Activated CD8-positive, alpha-beta memory T cell treated with anti-CD3 and anti-CD28 coated beads for 36 hours (primary cell): ENCODE measurements around the gene BCL2. TPM values are rescaled to one million over a fixed set of nuclear protein-coding genes. Genes with fewer than 3 reads are reported as not detected.

Experiments used
- CTCF ChIA-PET: fragments of 350-600 bp; sonication (Branson Sonifier 250); formaldehyde crosslinking; loops from one replicate; lab custom pipeline; 2021; ENCODE audit warnings: antibody characterized with exemption; lab: Charles Lee
- POLR2A ChIA-PET: fragments of 350-600 bp; sonication (Branson Sonifier 250); formaldehyde crosslinking; loops from one replicate; lab custom pipeline; 2021; ENCODE audit warnings: antibody characterized with exemption; lab: Charles Lee
- total RNA-seq, 2 experiments: library from RNA; stranded (reverse); gene quantifications; one replicate each; pipeline ENCODE4 v1.2.3, GENCODE V29; 2021

The BCL2 gene
- total RNA-seq, 2 experiments from 2014 or later: 74.9 to 75.7 TPM

DNA sequence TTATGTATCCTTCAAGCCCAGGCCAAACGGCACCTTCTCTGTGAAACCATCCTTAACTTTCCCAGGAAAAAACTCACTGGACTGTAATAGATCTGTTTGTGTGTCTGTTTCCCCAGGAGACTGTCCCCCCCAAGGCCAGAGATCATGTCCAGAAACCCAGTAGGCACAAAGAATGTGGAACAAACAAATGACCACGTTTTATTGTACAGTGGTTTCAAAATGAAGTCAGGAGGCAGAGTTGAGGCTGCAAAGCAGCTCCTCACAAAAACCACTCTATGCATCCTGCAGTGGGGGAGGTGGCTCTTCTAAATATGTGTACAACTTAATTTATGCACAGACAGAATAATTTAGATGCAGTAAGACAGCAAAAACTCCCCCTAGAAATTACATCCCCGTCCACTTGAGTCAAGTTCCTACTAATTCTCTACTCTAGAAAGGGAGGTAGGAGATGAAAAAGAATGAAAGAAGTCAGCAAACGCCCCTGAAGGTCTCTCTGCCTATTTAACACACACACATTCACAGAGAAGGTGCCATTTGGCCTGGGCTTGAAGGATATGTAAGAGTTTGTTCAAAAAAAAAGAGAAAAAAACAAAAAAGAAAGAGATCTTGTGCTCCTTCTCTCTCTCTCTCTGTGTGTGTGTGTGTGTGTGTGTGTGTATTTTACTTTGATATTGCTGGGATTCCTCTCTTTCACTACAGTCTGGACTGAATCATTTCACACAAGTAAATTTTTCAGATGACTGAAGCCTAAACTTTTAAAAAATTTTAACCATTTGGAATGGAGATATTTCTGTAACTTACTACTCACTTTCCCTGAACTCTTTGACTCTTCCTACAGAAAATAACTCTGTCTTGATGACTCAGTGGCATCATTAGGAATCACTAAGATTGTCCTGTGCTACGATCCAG, 19.5 kb downstream of the BCL2 start:
- CTCF ChIA-PET: interaction anchor here (1.0 to 2.4 kb wide), 4 partner anchors 18 to 147 kb away, joined by 3 to 11 read pairs (median 7); no protein-coding TSS in a partner anchor
- POLR2A ChIA-PET: interaction anchor here (0.9 to 2.0 kb wide), 3 partner anchors 18 to 87 kb away, joined by 3 to 10 read pairs (median 4); partner anchors contain the start of gene BCL2

- CTCF ChIA-PET: interaction anchor here (0.7 to 2.4 kb wide), 5 partner anchors 11 to 27 kb away, joined by 3 to 11 read pairs (median 4); no protein-coding TSS in a partner anchor
- POLR2A ChIA-PET: interaction anchor here (0.9 kb wide), 1 partner anchor 21 kb away, joined by 4 read pairs; the partner anchor contains the start of gene BCL2
Measured at GRCh38 chr18:63298400-63299365, 20.9 kb downstream of the BCL2 start.

DNA sequence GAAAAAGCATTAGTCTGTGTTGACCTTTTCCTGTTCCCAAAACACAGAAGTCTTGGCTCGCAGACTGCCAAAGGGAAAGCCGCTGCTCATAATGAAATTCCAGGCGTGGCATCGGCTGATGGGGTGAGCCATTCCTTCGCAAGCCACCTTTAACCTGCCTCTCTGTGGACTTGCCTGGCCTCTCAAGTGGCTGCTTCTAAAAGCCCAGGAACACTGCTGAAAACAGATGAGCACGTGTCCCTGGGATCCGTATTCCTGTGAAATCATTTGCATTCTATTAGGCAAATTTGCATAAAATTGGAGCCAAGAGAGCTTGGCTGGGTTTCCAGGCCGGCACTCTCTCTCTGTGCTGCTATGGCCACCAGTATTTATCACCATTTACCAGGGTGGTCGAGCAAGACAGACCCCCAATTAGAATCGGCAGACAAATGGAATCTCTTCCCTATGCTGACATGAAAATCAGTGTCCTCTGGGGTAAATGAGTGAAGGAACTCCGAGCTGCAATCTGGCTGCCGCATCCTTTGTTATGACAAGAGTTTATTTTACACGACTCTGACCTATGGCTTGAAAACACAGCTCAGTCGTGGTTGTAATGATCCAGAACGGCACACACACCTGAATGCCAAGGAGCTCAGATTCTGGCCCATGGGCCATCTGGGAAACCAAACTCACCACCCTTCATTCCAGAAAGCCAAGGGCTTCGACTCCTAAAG, 21.7 kb downstream of the BCL2 start:
- CTCF ChIA-PET: interaction anchor here (1.3 to 2.4 kb wide), 3 partner anchors 13 to 20 kb away, joined by 3 to 11 read pairs (median 5); no protein-coding TSS in a partner anchor
- POLR2A ChIA-PET: interaction anchor here (0.6 kb wide), 1 partner anchor 22 kb away, joined by 3 read pairs; the partner anchor contains the start of gene BCL2

GRCh38 chr18:63293935-63294334, 25.6 kb downstream of the BCL2 start:
- ChIA-PET POLR2A (interaction anchor here (0.6 kb wide), 1 partner anchor 24 kb away, joined by 3 read pairs; no protein-coding TSS in a partner anchor), CTCF (no interaction called here)

- ChIA-PET CTCF (interaction anchor here (2.2 kb wide), 1 partner anchor 21 kb away, joined by 7 read pairs; no protein-coding TSS in a partner anchor), POLR2A (interaction anchor here (0.6 kb wide), 1 partner anchor 25 kb away, joined by 3 read pairs; no protein-coding TSS in a partner anchor)
Measured at GRCh38 chr18:63292831-63293683, 26.5 kb downstream of the BCL2 start.

- POLR2A ChIA-PET: interaction anchor here (1.0 kb wide), 1 partner anchor 130 kb away, joined by 3 read pairs; no protein-coding TSS in a partner anchor
- CTCF ChIA-PET: interaction anchor here (0.7 to 2.2 kb wide), 2 partner anchors 20 to 70 kb away, joined by 5 to 7 read pairs; no protein-coding TSS in a partner anchor
Measured at GRCh38 chr18:63291278-63291677, 28.3 kb downstream of the BCL2 start.

GRCh38 chr18:63290821-63291200, 28.8 kb downstream of the BCL2 start:
- ChIA-PET POLR2A (interaction anchor here (1.0 kb wide), 1 partner anchor 129 kb away, joined by 3 read pairs; no protein-coding TSS in a partner anchor), CTCF (interaction anchor here (1.0 to 2.2 kb wide), 3 partner anchors 19 to 135 kb away, joined by 3 to 7 read pairs (median 4); no protein-coding TSS in a partner anchor)

GRCh38 chr18:63290166-63290820, 29.3 kb downstream of the BCL2 start:
- CTCF ChIA-PET: interaction anchor here (1.0 to 1.1 kb wide), 2 partner anchors 24 to 134 kb away, joined by 3 to 4 read pairs; no protein-coding TSS in a partner anchor
- POLR2A ChIA-PET: interaction anchor here (1.0 kb wide), 1 partner anchor 129 kb away, joined by 3 read pairs; no protein-coding TSS in a partner anchor

DNA sequence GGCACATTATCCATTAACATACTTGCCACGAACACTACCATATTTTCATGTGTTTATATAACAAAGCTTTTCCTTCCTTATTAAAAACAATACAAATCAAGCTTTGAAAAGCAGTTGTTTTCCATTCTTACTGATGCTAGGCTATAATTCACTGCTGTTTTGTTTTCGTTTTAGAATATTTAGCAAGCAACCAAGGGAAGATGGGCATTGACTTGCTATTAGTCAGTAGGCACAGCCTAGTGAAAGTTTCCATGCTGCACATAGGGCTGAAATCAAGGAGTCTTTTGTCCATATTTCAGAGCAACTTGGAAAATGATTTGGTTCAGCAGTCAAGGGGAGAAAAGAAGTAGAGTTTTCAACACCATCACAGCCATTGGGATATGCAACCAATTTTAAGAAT, 31.3 kb downstream of the BCL2 start:
- POLR2A ChIA-PET: no interaction called here
- CTCF ChIA-PET: interaction anchor here (1.2 kb wide), 1 partner anchor 11 kb away, joined by 3 read pairs; no protein-coding TSS in a partner anchor

DNA sequence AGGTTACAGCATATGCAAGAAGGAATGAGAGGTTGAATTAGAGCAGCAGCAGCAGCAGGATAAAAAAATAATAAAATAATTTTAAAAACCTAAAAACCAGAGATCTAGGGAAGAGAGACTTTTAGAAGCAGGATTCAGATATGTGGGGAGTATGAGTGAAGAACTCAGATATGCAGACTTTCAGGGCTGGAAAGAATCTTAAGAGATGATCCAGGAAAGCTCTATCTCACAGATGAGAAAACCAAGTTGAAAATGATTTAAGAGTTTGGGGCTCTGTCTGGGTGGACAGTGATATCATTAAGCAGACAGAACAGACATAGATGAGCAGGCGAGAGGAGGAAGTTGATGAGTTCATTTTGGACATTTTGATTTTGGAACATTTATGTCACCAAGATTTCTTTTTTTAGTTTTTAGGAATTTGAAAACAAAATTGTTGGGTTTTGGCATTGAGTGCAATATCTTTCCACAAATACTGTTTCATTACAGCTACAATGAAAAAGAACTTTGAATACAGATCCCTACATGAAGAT, 31.8 kb downstream of the BCL2 start:
- ChIA-PET CTCF (interaction anchor here (1.2 kb wide), 1 partner anchor 11 kb away, joined by 3 read pairs; no protein-coding TSS in a partner anchor), POLR2A (no interaction called here)

DNA sequence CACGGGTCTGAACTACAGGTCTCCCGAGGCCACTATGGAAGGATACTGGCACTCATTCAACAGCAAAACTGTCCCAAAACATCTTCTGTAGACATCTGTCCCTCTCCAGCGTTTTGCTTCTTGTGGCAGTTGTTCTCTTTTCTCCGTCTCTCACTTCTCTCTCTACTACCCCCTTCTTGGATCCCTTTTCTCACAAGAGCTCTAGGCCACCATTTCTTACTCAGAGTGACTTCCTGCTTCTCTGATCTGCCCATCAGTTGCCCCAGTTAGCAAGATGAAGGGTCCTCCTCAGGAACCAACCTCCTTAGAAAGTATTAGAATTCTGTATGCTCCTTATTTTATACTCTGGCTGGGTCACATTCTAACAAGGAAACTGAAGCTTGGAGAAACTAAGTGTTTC, 32.6 kb downstream of the BCL2 start:
- CTCF ChIA-PET: interaction anchor here (1.0 to 1.2 kb wide), 2 partner anchors 12 to 63 kb away, joined by 3 read pairs; no protein-coding TSS in a partner anchor
- POLR2A ChIA-PET: no interaction called here

DNA sequence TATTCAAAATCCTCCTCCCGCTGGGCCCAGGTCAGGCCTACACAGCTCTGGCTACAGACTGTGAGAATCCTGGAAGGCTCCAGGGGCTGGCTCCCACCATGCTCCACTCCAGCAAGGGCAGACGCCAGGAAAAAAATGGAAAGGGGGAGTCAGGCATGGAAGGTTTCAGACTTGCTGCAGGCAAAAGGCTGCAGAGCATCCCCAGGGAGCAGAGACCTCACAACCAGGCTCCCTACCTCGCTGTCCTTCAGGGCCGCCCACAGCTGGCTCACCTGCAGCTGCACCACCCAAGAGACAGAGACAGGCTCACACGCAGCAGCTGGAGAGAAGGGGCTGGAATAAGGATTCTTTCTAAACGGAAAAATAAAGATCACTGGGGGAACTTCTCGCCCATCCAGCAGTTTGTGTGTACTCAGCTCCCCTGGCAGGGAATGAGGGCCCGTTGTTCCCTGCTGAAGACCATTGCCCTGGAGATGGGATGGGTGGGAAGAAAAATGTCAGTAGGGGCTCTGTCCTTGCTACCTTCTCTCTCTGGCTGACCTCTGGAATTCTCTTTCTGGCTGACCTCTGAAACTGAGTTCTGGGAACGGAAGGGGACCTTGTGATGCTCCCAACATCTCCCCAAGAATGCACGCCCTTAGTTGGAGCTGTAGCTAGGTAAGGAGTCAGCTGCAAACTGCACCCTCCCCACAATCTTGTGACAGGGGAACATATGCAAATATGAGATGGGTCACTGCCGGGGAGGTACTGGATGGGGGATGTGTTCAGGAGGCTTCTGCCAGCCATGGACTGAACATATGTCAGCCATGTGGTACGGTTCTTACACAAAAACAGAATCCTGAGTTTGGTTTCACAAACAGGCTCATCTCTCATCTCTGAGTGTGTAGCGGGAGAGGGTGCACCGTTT, 34.5 kb downstream of the BCL2 start:
- POLR2A ChIA-PET: no interaction called here

DNA sequence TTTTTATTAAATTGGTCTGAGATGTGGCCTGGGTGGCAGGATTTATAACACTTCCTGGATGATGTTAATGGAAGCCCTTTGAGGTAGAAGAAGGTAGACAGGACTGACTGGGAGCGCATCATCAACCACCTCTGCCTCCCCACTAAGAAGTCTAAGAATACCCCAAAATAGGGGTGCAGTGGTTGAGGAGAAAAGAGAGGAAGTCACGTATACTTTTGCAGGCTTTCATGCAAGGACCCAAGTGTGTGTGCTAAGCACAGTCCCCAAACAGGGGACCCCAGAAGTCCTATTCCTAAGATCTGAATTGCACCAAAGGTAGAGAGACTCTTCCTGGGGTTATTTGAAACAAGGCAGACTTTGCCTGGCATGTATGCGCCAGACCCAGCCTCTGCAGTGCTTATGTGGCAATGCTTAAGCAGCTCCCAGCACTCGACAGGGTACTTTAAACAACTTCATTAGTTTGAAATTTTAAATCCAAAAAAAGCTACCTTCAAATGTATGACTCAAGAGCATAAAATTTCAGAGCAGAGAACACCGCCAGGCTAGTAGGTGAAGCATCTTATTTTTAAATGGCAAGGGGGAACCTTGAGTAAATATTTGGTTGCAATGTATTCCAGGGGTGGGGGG, 35.3 kb downstream of the BCL2 start:
- ChIA-PET POLR2A (no interaction called here), CTCF (no interaction called here)

More for the DNA sequence above, 34.5 kb downstream of the BCL2 start:
- CTCF ChIA-PET: no interaction called here

- POLR2A ChIA-PET: no interaction called here
- CTCF ChIA-PET: interaction anchor here (1.9 kb wide), 1 partner anchor 35 kb away, joined by 4 read pairs; no protein-coding TSS in a partner anchor
Measured at GRCh38 chr18:63283305-63284094, 36.1 kb downstream of the BCL2 start.
